Right lobe of liver (tissue), 6 donors: Measurements from ENCODE around the gene AHI1. TPM values are rescaled to one million over a fixed set of nuclear protein-coding genes. Genes with fewer than 3 reads are reported as not detected.
A peak's percentile ranks its signal among the peaks of the same experiment; 100 is the strongest.

ENCODE experiments used
- ATAC-seq, 4 donors: fragments of 200-7000 bp; cut with Tn5 transposase; one replicate each; pipeline ENCODE4 v1.9.1; 2020; ENCODE audit warnings: mild to moderate bottlenecking in 4 of 4, moderate library complexity in 4 of 4
- DNase-seq, 3 donors: peaks; one replicate each; pipeline ENCODE4 v3.0.0-alpha.2; 2020
- H3K27ac ChIP-seq, 3 donors: fragments of 200-600 bp; one replicate each; pipeline ENCODE4 v1.8.0; 2022
- H3K27me3 ChIP-seq, 2 donors: fragments of 200-600 bp; one replicate each; pipeline ENCODE4 v1.8.0; 2022
- H3K36me3 ChIP-seq, 4 donors: fragments of 200-600 bp; sonication (generic) in 1 of 4; one replicate each; pipeline versions ENCODE4 v1.5.1 to v1.8.0; 2017 to 2022; ENCODE audit warnings: control low read depth in 1 of 4
- H3K4me1 ChIP-seq, 4 donors: fragments of 200-600 bp; sonication (generic) in 1 of 4; one replicate each; pipeline versions ENCODE4 v1.5.1 to v1.8.0; 2017 to 2022; ENCODE audit warnings: control low read depth in 1 of 4
- H3K4me3 ChIP-seq, 3 donors: fragments of 200-600 bp; one replicate each; pipeline ENCODE4 v1.8.0; 2022
- H3K9me3 ChIP-seq, 4 donors: fragments of 200-600 bp; sonication (generic) in 1 of 4; one replicate each; pipeline versions ENCODE4 v1.5.1 to v1.8.0; 2017 to 2022; ENCODE audit warnings: control low read depth in 1 of 4
- CTCF ChIP-seq, 4 donors: fragments of 200-600 bp in 3 of 4; fragments of 450-650 bp in 1 of 4; IDR thresholded peaks; one replicate each; pipeline versions ENCODE4 v1.5.1 to v1.8.0; 2016 to 2022; ENCODE audit warnings: antibody characterized with exemption in 4 of 4, mild to moderate bottlenecking in 2 of 4
- POLR2A ChIP-seq: fragments of 450-650 bp; IDR thresholded peaks from one replicate; pipeline ENCODE4 v1.6.1; 2017; ENCODE audit warnings: antibody characterized with exemption, mild to moderate bottlenecking
- WGBS: methylation state at CpG from one replicate; pipeline ENCODE4 v1.1.6; 2018; ENCODE audit warnings: low coverage, low lambda C conversion rate; ENCODE audit not compliant: insufficient coverage; ENCODE audit errors: missing lambda C conversion rate; 5-methylcytosine and 5-hydroxymethylcytosine counted together
- intact Hi-C, 2 donors: fragments of 100-400 bp; cut with DNase I; formaldehyde crosslinking; loops; one replicate each; pipeline versions ENCODE4 v1.11.2 to v1.14.1; 2022
- total RNA-seq, 6 experiments: library from RNA; depleted of rRNA in 2 of 6; stranded (reverse); fragments of >200 nt in 2 of 6; fragmentation: NEBNext Ultra II Directional in 3 of 6; extraction: Animal tissue kit (Norgen Biotek cat#: 25700) in 3 of 6; gene quantifications; one replicate each; pipeline versions ENCODE4 v1.1.0 to v1.2.4, GENCODE V29; 2016 to 2023
- donor health status: DM: no; HTN: yes; CAD: no.
- donor health status: DM: no; HTN: no; CAD: no.
- donor health status: DM: no; HTN: no; CAD: no.
- donor health status: DM: no; HTN: yes; CAD: no.
- donor health status: DM: no; HTN: yes; CAD: no.

Gene AHI1
- total RNA-seq, 6 experiments from 2014 or later: 4.7 to 9.2 (median 8.0) TPM

- Histone ChIP-seq H3K4me3 (no peak overlapping the region), H3K4me1 (no peaks in the 10 kb centered on the region), H3K9me3 (no peaks in the 10 kb centered on the region), H3K27ac (no peak overlapping the region), H3K27me3 (no peaks in the 10 kb centered on the region), H3K36me3 (no peaks in the 10 kb centered on the region)
- TF ChIP-seq CTCF (IDR thresholded peaks at IDR 0.05) (no peak), POLR2A (no peak)
- ATAC-seq: no peak
- DNase-seq: no peak
- intact Hi-C loops: no loop called here
Measured at GRCh38 chr6:135519348-135519747, 21.8 kb upstream of the AHI1 start.

GRCh38 chr6:135517527-135517926 lies 20.0 kb upstream of the AHI1 start:
- H3K4me3 ChIP-seq: no peak overlapping the region
- DNase-seq (no peak), ATAC-seq (no peak)
- no peaks in the 10 kb centered on the region for H3K27me3 ChIP-seq
- intact Hi-C loops: no loop called here
- 88% methylated on average over 2 of the region's 2 CpGs for whole genome bisulfite sequencing
- H3K27ac ChIP-seq: no peak overlapping the region
- H3K36me3 ChIP-seq: no peaks in the 10 kb centered on the region
- no peaks in the 10 kb centered on the region for H3K4me1 ChIP-seq
- TF ChIP-seq POLR2A (no peak), CTCF (IDR thresholded peaks at IDR 0.05) (no peak)
- H3K9me3 ChIP-seq: no peaks in the 10 kb centered on the region

GRCh38 chr6:135514706-135515105 lies 17.2 kb upstream of the AHI1 start:
- Histone ChIP-seq H3K36me3 (no peaks in the 10 kb centered on the region), H3K27me3 (no peaks in the 10 kb centered on the region), H3K27ac (no peak overlapping the region), H3K4me3 (no peak overlapping the region), H3K9me3 (no peaks in the 10 kb centered on the region), H3K4me1 (no peaks in the 10 kb centered on the region)
- intact Hi-C loops: no loop called here
- DNase-seq (no peak), ATAC-seq (no peak)
- no peak for TF ChIP-seq POLR2A
- TF ChIP-seq CTCF (IDR thresholded peaks at IDR 0.05): no peak
- 89% methylated on average over 3 of the region's 3 CpGs for WGBS

GRCh38 chr6:135506270-135506997 lies 8.9 kb upstream of the AHI1 start:
- ATAC-seq (peak; percentile 83 to 94 (median 87)), DNase-seq (no peak)
- Histone ChIP-seq H3K36me3 (no peaks in the 10 kb centered on the region), H3K4me3 (no peak overlapping the region), H3K4me1 (peaks cover 0 to 16% (median 8%) of the 10 kb centered on the region in 4 donors), H3K27me3 (no peaks in the 10 kb centered on the region), H3K9me3 (no peaks in the 10 kb centered on the region), H3K27ac (no peak overlapping the region)
- 38% methylated on average over 4 of the region's 4 CpGs for WGBS
- TF ChIP-seq CTCF (IDR thresholded peaks at IDR 0.05): peak; percentile 55 to 65 (median 62)
- TF ChIP-seq POLR2A: no peak
- intact Hi-C loops: no loop called here
